ENCODE measurements around the gene TPPP3. TPM values are rescaled to one million over a fixed set of nuclear protein-coding genes. Genes with fewer than 3 reads are reported as not detected.
"Not testable (repeated sequence)": the region's sequence is repeated elsewhere in the genome, so short reads cannot be mapped to it uniquely, and the experiment has no call there.

TPPP3 gene
- total RNA-seq, 4 donors from 2014 or later, result 13.4 to 26.6 (median 16.2) TPM

- Histone ChIP-seq H3K36me3 (no peaks in the 10 kb centered on the region), H3K4me3 (no peak overlapping the region), H3K27me3 (no peaks in the 10 kb centered on the region), H3K9me3 (no peaks in the 10 kb centered on the region), H3K4me1 (no peaks in the 10 kb centered on the region), H3K27ac (no peak overlapping the region)
- TF ChIP-seq POLR2A (IDR thresholded peaks at IDR 0.05), result no peak
- TF ChIP-seq, protein P1, sequence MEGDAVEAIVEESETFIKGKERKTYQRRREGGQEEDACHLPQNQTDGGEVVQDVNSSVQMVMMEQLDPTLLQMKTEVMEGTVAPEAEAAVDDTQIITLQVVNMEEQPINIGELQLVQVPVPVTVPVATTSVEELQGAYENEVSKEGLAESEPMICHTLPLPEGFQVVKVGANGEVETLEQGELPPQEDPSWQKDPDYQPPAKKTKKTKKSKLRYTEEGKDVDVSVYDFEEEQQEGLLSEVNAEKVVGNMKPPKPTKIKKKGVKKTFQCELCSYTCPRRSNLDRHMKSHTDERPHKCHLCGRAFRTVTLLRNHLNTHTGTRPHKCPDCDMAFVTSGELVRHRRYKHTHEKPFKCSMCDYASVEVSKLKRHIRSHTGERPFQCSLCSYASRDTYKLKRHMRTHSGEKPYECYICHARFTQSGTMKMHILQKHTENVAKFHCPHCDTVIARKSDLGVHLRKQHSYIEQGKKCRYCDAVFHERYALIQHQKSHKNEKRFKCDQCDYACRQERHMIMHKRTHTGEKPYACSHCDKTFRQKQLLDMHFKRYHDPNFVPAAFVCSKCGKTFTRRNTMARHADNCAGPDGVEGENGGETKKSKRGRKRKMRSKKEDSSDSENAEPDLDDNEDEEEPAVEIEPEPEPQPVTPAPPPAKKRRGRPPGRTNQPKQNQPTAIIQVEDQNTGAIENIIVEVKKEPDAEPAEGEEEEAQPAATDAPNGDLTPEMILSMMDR (IDR thresholded peaks at IDR 0.05), result no peak
- no peak for DNase-seq
- intact Hi-C loops (cut with DNase I; ENCODE audit: low total_unique reads), result no loop called here
Measured at GRCh38 chr16:67383284-67383683, 10.0 kb downstream of the TPPP3 start.

- intact Hi-C loops (cut with DNase I; ENCODE audit: low total_unique reads), result no loop called here
- TF ChIP-seq, protein P1 (IDR thresholded peaks at IDR 0.05), result no peak
- no peak for TF ChIP-seq POLR2A (IDR thresholded peaks at IDR 0.05)
- no peaks in the 10 kb centered on the region for H3K9me3 ChIP-seq
- no peak overlapping the region for H3K27ac ChIP-seq
- H3K27me3 ChIP-seq, result no peaks in the 10 kb centered on the region
- H3K4me3 ChIP-seq, result no peak overlapping the region
- no peaks in the 10 kb centered on the region for H3K4me1 ChIP-seq
- no peak for DNase-seq
- no peaks in the 10 kb centered on the region for H3K36me3 ChIP-seq
Measured at GRCh38 chr16:67378642-67379041, 14.7 kb downstream of the TPPP3 start.

DNA sequence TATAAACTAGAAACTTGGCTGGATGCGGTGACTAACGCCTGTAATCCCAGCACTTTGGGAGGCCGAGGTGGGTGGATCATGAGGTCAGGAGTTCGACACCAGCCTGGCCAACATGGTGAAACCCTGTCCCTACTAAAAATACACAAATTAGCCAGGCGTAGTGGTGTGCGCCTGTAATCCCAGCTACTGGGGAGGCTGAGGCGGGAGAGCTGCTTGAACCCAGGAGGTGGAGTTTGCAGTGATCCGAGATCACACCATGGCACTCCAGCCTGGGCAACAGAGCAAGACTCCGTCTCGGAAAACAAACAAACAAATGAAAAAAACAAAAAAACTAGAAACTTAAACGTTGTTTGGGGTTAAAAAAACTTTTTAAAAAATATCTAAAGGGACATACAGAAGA lies 17.3 kb downstream of the TPPP3 start:
- H3K4me3 ChIP-seq; DNase-seq; H3K27me3 ChIP-seq; H3K27ac ChIP-seq; H3K36me3 ChIP-seq; H3K4me1 ChIP-seq; H3K9me3 ChIP-seq; intact Hi-C loops (cut with DNase I; ENCODE audit: low total_unique reads): not testable (repeated sequence)

GRCh38 chr16:67372664-67373063 lies 20.6 kb downstream of the TPPP3 start:
- Histone ChIP-seq H3K36me3 (no peaks in the 10 kb centered on the region), H3K4me3 (no peak overlapping the region), H3K27ac (no peak overlapping the region), H3K27me3 (no peaks in the 10 kb centered on the region), H3K9me3 (no peaks in the 10 kb centered on the region), H3K4me1 (no peaks in the 10 kb centered on the region)
- TF ChIP-seq, protein P1 (IDR thresholded peaks at IDR 0.05), result peak; percentile 25 to 57 (median 38)
- TF ChIP-seq POLR2A (IDR thresholded peaks at IDR 0.05), result no peak
- no peak for DNase-seq
- intact Hi-C loops (cut with DNase I; ENCODE audit: low total_unique reads), result no loop called here

DNA sequence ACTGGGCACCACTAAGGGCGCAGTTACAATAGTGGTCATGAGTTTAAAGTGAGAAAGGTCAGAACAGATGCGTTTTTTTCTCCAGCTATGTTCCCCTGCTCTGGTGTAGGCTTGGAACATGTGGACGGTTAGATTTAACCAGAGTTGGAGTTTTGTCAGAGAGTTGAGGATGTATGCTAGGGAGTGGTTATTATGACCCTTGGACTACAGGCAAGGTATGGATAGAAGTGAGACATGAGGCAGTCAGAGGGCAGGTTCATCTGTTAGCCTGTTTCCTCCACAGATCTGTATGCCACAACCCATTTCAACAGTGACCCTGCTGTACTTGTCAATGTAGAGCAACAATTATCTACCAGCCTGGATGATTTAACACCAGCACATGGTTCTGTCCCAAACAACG lies 22.6 kb downstream of the TPPP3 start:
- Histone ChIP-seq H3K4me3 (no peak overlapping the region), H3K27ac (no peak overlapping the region), H3K9me3 (no peaks in the 10 kb centered on the region), H3K36me3 (no peaks in the 10 kb centered on the region), H3K4me1 (no peaks in the 10 kb centered on the region), H3K27me3 (no peaks in the 10 kb centered on the region)
- DNase-seq, result no peak
- intact Hi-C loops (cut with DNase I; ENCODE audit: low total_unique reads), result no loop called here
- TF ChIP-seq POLR2A (IDR thresholded peaks at IDR 0.05), result no peak
- TF ChIP-seq, protein P1 (IDR thresholded peaks at IDR 0.05), result no peak

DNA sequence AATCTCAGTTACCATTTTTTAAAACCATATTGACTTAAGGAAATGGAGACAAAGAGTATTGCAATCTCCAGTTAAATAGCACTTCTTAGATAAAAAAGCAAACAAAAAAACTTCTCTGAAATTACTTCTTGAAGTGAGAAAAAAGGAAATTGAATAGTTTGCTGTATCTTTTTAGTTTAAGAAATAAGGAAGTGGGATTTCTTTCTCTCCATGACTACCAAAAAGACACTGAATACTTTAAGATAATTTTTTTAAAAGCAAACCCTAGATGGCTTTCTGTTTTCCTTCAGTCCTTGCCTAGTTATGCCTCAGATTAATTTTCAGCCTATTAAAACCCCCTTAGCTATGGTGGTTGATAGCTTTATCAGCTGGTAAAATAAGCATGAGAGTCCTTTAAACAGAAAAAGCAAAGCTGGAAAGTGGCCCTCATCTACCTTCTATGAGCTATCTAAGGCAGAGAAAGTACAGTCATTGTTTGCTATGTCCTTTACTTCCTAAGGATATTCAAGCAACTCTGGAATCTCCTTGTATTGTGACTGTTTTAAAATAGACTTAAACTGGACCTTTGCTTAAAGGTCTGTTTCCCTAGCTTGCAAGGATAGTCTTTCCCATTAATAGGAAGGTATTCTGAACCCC lies 28.6 kb downstream of the TPPP3 start:
- no peak overlapping the region for H3K4me3 ChIP-seq
- no peaks in the 10 kb centered on the region for H3K27me3 ChIP-seq
- H3K4me1 ChIP-seq, result no peaks in the 10 kb centered on the region
- intact Hi-C loops (cut with DNase I; ENCODE audit: low total_unique reads), result no loop called here
- no peaks in the 10 kb centered on the region for H3K9me3 ChIP-seq
- no peaks in the 10 kb centered on the region for H3K36me3 ChIP-seq
- no peak for DNase-seq
- TF ChIP-seq POLR2A (IDR thresholded peaks at IDR 0.05), result no peak
- TF ChIP-seq, protein P1 (IDR thresholded peaks at IDR 0.05), result no peak
- H3K27ac ChIP-seq, result no peak overlapping the region
